AG04449 (cell line): ENCODE results near the gene SEC14L3.
"Not testable (repeated sequence)": the region's sequence is repeated elsewhere in the genome, so short reads cannot be mapped to it uniquely, and the experiment has no call there.

Experiments used
- CTCF ChIA-PET: fragments of 350-600 bp; formaldehyde crosslinking; extraction: SDS; loops from one replicate; lab custom pipeline; 2021; ENCODE audit warnings: antibody characterized with exemption; lab: Yijun Ruan, JAX
- POLR2A ChIA-PET: fragments of 400-600, 350-600 bp; formaldehyde crosslinking; extraction: SDS; loops from one replicate; lab custom pipeline; 2020; ENCODE audit warnings: antibody characterized with exemption, inconsistent platforms; lab: Yijun Ruan, JAX
- DNase-seq: peaks from one replicate; pipeline ENCODE4 v3.0.0-alpha.2; 2010; ENCODE audit warnings: low read depth, low spot score
- H3K4me3 ChIP-seq: 2 replicates; pipeline ENCODE4 v1.5.1; 2011; ENCODE audit warnings: low read depth, mild to moderate bottlenecking, control low read depth, low read length
- TF ChIP-seq, protein P1 (sequence below): IDR thresholded peaks from one replicate; pipeline ENCODE4 v1.5.1; 2011; ENCODE audit warnings: mild to moderate bottlenecking, moderate library complexity, low read length, control low read depth, inconsistent platforms; ENCODE audit not compliant: insufficient read depth; ENCODE audit errors: missing control alignments

Gene SEC14L3

GRCh38 chr22:30455075-30455840 lies 16.6 kb downstream of the SEC14L3 start:
- DNase-seq, result no peak
- POLR2A ChIA-PET, result no interaction called here
- CTCF ChIA-PET, result interaction anchor here (1.0 to 3.1 kb wide), 2 partner anchors 9 to 29 kb away, joined by 3 to 16 read pairs; no protein-coding TSS in a partner anchor
- TF ChIP-seq, protein P1, sequence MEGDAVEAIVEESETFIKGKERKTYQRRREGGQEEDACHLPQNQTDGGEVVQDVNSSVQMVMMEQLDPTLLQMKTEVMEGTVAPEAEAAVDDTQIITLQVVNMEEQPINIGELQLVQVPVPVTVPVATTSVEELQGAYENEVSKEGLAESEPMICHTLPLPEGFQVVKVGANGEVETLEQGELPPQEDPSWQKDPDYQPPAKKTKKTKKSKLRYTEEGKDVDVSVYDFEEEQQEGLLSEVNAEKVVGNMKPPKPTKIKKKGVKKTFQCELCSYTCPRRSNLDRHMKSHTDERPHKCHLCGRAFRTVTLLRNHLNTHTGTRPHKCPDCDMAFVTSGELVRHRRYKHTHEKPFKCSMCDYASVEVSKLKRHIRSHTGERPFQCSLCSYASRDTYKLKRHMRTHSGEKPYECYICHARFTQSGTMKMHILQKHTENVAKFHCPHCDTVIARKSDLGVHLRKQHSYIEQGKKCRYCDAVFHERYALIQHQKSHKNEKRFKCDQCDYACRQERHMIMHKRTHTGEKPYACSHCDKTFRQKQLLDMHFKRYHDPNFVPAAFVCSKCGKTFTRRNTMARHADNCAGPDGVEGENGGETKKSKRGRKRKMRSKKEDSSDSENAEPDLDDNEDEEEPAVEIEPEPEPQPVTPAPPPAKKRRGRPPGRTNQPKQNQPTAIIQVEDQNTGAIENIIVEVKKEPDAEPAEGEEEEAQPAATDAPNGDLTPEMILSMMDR, result no peak
- no peak overlapping the region for H3K4me3 ChIP-seq

GRCh38 chr22:30453731-30454510 lies 17.9 kb downstream of the SEC14L3 start:
- CTCF ChIA-PET, result interaction anchor here (0.9 to 10.7 kb wide), 2 partner anchors 11 to 31 kb away, joined by 3 to 88 read pairs; no protein-coding TSS in a partner anchor
- TF ChIP-seq, protein P1, result no peak
- DNase-seq, result no peak
- POLR2A ChIA-PET, result no interaction called here
- H3K4me3 ChIP-seq, result no peak overlapping the region

- POLR2A ChIA-PET, result no interaction called here
- TF ChIP-seq, protein P1, result no peak
- CTCF ChIA-PET, result interaction anchor here (1.2 to 10.7 kb wide), 2 partner anchors 32 to 302 kb away, joined by 3 to 88 read pairs; no protein-coding TSS in a partner anchor
- H3K4me3 ChIP-seq, result no peak overlapping the region
- no peak for DNase-seq
Measured at GRCh38 chr22:30452861-30453260, 19.0 kb downstream of the SEC14L3 start.

DNA sequence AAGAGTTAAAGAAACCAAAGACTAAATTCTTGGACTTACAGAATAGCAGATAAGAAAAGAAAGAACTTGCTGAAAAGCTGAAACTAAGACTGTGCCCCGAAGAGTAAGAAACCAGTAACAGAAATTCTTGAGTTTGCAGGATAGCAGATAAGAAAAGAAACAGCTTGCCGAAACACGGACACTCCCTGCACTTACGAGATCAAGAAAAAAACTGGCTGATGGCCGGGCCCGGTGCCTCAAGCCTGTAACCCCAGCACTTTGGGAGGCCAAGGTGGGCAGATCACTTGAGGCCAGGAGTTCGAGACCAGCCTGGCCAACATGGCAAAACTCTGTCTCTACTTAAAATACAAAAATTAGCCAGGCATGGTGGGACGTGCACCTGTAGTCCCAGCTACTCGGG lies 20.3 kb downstream of the SEC14L3 start:
- POLR2A ChIA-PET, DNase-seq, H3K4me3 ChIP-seq: not testable (repeated sequence)
- CTCF ChIA-PET, result interaction anchor here (10.7 kb wide), 1 partner anchor 33 kb away, joined by 88 read pairs; no protein-coding TSS in a partner anchor

- TF ChIP-seq, protein P1, result no peak
- POLR2A ChIA-PET, result no interaction called here
- CTCF ChIA-PET, result interaction anchor here (3.2 to 10.7 kb wide), 3 partner anchors 9 to 37 kb away, joined by 16 to 88 read pairs (median 59); no protein-coding TSS in a partner anchor
- H3K4me3 ChIP-seq, result no peak overlapping the region
- no peak for DNase-seq
Measured at GRCh38 chr22:30447656-30448055, 24.2 kb downstream of the SEC14L3 start.

- CTCF ChIA-PET, result interaction anchor here (0.7 to 10.7 kb wide), 16 partner anchors 11 to 310 kb away, joined by 3 to 88 read pairs (median 4); partner anchors contain the start of gene MTFP1
- POLR2A ChIA-PET, result interaction anchor here (0.8 kb wide), 1 partner anchor 49 kb away, joined by 3 read pairs; the partner anchor contains the start of gene SEC14L2
- TF ChIP-seq, protein P1, result no peak
- no peak overlapping the region for H3K4me3 ChIP-seq
- no peak for DNase-seq
Measured at GRCh38 chr22:30445438-30446145, 26.2 kb downstream of the SEC14L3 start.
